Measurements from ENCODE around the gene APBA2.

GRCh38 chr15:29107291-29107890 is 221.6 kb downstream of the APBA2 start:
- TF ChIP-seq POLR2A (IDR thresholded peaks at IDR 0.05; ENCODE audit: low read length) (no peak), GATA1 (IDR thresholded peaks at IDR 0.05; ENCODE audit: low read depth, low read length) (no peak)
